Stomach (tissue), 9 donors: ENCODE measurements around the gene ORC5. TPM values are rescaled to one million over a fixed set of nuclear protein-coding genes. Genes with fewer than 3 reads are reported as not detected.

Experiments
- DNase-seq, 2 donors: peaks; one replicate each; pipeline versions ENCODE4 v3.0.0 to v3.0.0-alpha.2; 2013 to 2019
- H3K27ac ChIP-seq, 5 donors: fragments of 200-600 bp in 4 of 5; sonication (generic) in 4 of 5; one replicate each; pipeline ENCODE4 v1.5.1; 2013 to 2019; ENCODE audit warnings: mild to moderate bottlenecking in 1 of 5, moderate library complexity in 1 of 5
- H3K27me3 ChIP-seq, 3 donors: fragments of 200-600 bp; sonication (generic); one replicate each; pipeline ENCODE4 v1.5.1; 2017 to 2019; ENCODE audit warnings: mixed run types in 1 of 3
- H3K36me3 ChIP-seq, 4 donors: fragments of 200-600 bp; sonication (generic); 1 replicate in 3 of 4; 2 replicates in 1 of 4; pipeline ENCODE4 v1.5.1; 2016 to 2019
- H3K4me1 ChIP-seq, 4 donors: fragments of 200-600 bp; sonication (generic); one replicate each; pipeline ENCODE4 v1.5.1; 2016 to 2019
- H3K4me3 ChIP-seq, 4 donors: fragments of 200-600 bp; sonication (generic) in 3 of 4; one replicate each; pipeline ENCODE4 v1.5.1; 2016 to 2019; ENCODE audit warnings: mild to moderate bottlenecking in 1 of 4
- H3K9me3 ChIP-seq, 4 donors: fragments of 200-600 bp; sonication (generic); one replicate each; pipeline ENCODE4 v1.5.1; 2016 to 2019
- EP300 ChIP-seq: sonication (generic); formaldehyde crosslinking; IDR thresholded peaks from one replicate; pipeline ENCODE4 v1.6.1; 2017; ENCODE audit warnings: antibody characterized with exemption
- POLR2A ChIP-seq, 4 donors: fragments of 450-650 bp; IDR thresholded peaks; one replicate each; pipeline ENCODE4 v1.6.1; 2016; ENCODE audit warnings: antibody characterized with exemption in 4 of 4, control low read depth in 2 of 4, mild to moderate bottlenecking in 1 of 4, moderate library complexity in 1 of 4
- POLR2AphosphoS5 ChIP-seq, 3 donors: sonication (generic); formaldehyde crosslinking; IDR thresholded peaks; one replicate each; pipeline ENCODE4 v1.6.1; 2016; ENCODE audit warnings: antibody characterized with exemption in 3 of 3
- WGBS, 5 donors: extraction: QIAGEN DNeasy Blood & Tissue Kit in 3 of 5; methylation state at CpG; one replicate each; pipeline versions ENCODE4 v1.1.5 to v1.1.7; 2013 to 2018; 5-methylcytosine and 5-hydroxymethylcytosine counted together
- intact Hi-C: fragments of 100-400 bp; cut with DNase I; formaldehyde crosslinking; loops from one replicate; pipeline ENCODE4 v1.15.1; 2023; ENCODE audit warnings: low total_unique reads
- polyA plus RNA-seq, 3 donors: library from polyadenylated mRNA; stranded (reverse); fragments of 200-250 nt; gene quantifications; one replicate each; pipeline ENCODE4 v1.2.3, GENCODE V29; 2013
- total RNA-seq, 5 donors: library from RNA; depleted of rRNA; stranded (reverse); fragments of >200 nt; gene quantifications; one replicate each; pipeline versions ENCODE4 v1.1.0 to v1.2.3, GENCODE V29; 2014 to 2016
- TF ChIP-seq, protein P1 (sequence below), 7 experiments: fragments of 450-650 bp in 4 of 7; fragments of 200-600 bp in 3 of 7; sonication (generic) in 3 of 7; IDR thresholded peaks; one replicate each; pipeline ENCODE4 v1.5.1; 2016 to 2019; ENCODE audit warnings: antibody characterized with exemption in 7 of 7, control low read depth in 2 of 7, mild to moderate bottlenecking in 1 of 7
- donor health status: healthy with polysubstance abuse.
- donor health status: Bipolar disorder and iron deficiency.
- donor health status: healthy.

Gene ORC5
- total and polyA plus RNA-seq, 8 donors, result 2.3 to 29.9 (median 11.2) TPM

DNA sequence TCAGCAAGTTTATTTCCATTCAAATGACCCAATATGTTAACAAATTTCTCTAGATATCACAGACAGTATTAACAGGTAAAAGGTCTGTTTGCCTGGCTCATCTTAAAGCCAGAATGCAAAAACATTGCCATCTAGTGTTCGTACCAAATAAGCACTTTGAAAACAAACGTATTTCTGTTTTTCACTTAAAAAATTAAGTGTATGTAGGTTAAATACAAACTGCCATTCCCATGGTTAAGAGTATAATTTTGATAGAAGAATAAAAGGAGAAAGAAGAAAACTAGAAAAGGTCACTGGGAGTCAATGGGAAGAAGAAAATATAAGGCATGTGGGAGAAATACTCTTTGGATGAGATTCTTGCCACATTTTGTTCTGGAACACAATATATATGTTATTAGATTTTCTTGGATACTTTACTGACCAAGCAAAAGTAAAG is 51.0 kb downstream of the ORC5 start:
- no peaks in the 10 kb centered on the region for H3K4me1 ChIP-seq
- TF ChIP-seq, protein P1, sequence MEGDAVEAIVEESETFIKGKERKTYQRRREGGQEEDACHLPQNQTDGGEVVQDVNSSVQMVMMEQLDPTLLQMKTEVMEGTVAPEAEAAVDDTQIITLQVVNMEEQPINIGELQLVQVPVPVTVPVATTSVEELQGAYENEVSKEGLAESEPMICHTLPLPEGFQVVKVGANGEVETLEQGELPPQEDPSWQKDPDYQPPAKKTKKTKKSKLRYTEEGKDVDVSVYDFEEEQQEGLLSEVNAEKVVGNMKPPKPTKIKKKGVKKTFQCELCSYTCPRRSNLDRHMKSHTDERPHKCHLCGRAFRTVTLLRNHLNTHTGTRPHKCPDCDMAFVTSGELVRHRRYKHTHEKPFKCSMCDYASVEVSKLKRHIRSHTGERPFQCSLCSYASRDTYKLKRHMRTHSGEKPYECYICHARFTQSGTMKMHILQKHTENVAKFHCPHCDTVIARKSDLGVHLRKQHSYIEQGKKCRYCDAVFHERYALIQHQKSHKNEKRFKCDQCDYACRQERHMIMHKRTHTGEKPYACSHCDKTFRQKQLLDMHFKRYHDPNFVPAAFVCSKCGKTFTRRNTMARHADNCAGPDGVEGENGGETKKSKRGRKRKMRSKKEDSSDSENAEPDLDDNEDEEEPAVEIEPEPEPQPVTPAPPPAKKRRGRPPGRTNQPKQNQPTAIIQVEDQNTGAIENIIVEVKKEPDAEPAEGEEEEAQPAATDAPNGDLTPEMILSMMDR (IDR thresholded peaks at IDR 0.05), result peak in 4 of 7 experiments; percentile 25 to 36 (median 32)
- no peak for TF ChIP-seq POLR2AphosphoS5 (IDR thresholded peaks at IDR 0.05)
- H3K4me3 ChIP-seq, result no peak overlapping the region
- H3K27ac ChIP-seq, result no peak overlapping the region
- no peaks in the 10 kb centered on the region for H3K9me3 ChIP-seq
- no peaks in the 10 kb centered on the region for H3K27me3 ChIP-seq
- WGBS, 5 donors, result 31 to 38% (median 33%) methylated on average over 2 of the region's 2 CpGs
- peak in 1 of 2 donors; percentile 32 for DNase-seq
- intact Hi-C loops, result loop anchor here (10.0 kb wide), 1 partner anchor 582 kb away; no protein-coding TSS in a partner anchor
- H3K36me3 ChIP-seq, result peaks cover 0 to 23% (median 13%) of the 10 kb centered on the region in 4 donors

DNA sequence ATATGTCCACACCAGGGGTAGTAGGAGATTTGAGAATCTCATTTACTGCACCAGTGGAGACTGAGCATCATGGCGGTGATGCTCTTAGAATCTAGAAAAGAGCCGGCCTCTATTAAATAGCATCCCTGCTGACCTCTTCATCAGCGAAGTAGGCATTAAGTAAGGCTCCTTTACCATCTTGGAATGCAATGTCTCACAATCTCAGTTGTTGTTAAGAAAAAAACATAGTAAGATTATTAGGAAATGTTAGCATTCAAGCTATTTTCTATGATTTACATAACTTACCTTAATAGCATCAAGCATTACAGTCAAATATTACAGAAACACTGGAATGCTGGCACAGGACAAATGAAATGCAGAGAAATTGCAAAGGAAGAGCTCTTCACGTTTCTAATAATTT is 54.5 kb downstream of the ORC5 start:
- no peak for TF ChIP-seq POLR2A (IDR thresholded peaks at IDR 0.05)
- no peak for TF ChIP-seq POLR2AphosphoS5 (IDR thresholded peaks at IDR 0.05)
- TF ChIP-seq EP300, result no peak
- TF ChIP-seq, protein P1 (IDR thresholded peaks at IDR 0.05), result no peak
- H3K27ac ChIP-seq, result no peak overlapping the region
- H3K9me3 ChIP-seq, result no peaks in the 10 kb centered on the region
- H3K4me3 ChIP-seq, result no peak overlapping the region
- no peaks in the 10 kb centered on the region for H3K27me3 ChIP-seq
- intact Hi-C loops, result loop anchor here (10.0 kb wide), 1 partner anchor 578 kb away; no protein-coding TSS in a partner anchor
- H3K36me3 ChIP-seq, result peaks cover 0 to 15% (median 14%) of the 10 kb centered on the region in 4 donors
- WGBS, 5 donors, result 66 to 82% (median 71%) methylated on average over 4 of the region's 4 CpGs
- no peak for DNase-seq
- H3K4me1 ChIP-seq, result no peaks in the 10 kb centered on the region

DNA sequence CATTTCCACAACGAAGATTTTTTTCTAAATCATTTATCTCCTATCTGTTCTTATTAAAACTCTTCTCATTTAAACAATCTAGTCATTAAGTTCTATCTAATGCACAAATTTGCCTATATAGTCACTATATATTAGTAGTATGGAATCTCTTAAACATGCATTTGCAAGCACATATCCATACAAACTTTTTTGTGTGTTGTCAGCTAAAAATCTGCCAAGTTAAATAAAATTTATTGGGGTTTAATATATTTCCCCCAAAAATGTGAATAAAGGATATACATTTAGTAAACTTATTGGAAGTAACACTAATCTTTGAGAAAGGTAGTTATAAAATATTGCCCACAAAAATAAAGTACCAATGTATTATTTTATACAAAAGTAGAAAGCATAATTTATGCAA is 55.3 kb downstream of the ORC5 start:
- no peaks in the 10 kb centered on the region for H3K4me1 ChIP-seq
- H3K36me3 ChIP-seq, result peaks cover 0 to 14% (median 12%) of the 10 kb centered on the region in 4 donors
- DNase-seq, result no peak
- intact Hi-C loops, result loop anchor here (10.0 kb wide), 1 partner anchor 578 kb away; no protein-coding TSS in a partner anchor
- H3K9me3 ChIP-seq, result no peaks in the 10 kb centered on the region
- no peaks in the 10 kb centered on the region for H3K27me3 ChIP-seq
- H3K27ac ChIP-seq, result no peak overlapping the region
- no peak for TF ChIP-seq POLR2A (IDR thresholded peaks at IDR 0.05)
- TF ChIP-seq POLR2AphosphoS5 (IDR thresholded peaks at IDR 0.05), result no peak
- TF ChIP-seq, protein P1 (IDR thresholded peaks at IDR 0.05), result no peak
- no peak for TF ChIP-seq EP300
- 86 to 97% (median 92%) methylated on average over 1 of the region's 1 CpG for WGBS, 5 donors
- H3K4me3 ChIP-seq, result no peak overlapping the region

DNA sequence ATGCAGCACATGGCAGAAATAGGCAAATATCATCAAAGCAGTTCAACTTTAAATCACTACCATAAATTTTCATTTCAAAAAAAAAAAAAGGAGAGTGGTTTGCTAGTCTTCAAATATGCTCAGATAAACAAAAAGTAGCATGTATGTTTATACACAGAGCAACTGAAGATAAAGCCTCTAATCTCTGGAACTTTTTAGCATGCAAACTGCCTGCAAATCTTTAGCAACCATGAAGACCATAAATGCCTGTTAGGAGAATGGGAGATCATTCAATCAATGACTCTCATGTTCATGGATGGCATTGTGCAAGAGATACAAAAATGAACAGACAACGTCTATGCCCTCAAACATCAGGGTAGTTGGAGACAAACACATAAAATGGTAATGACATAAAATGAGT is 57.3 kb downstream of the ORC5 start:
- no peaks in the 10 kb centered on the region for H3K4me1 ChIP-seq
- no peaks in the 10 kb centered on the region for H3K9me3 ChIP-seq
- H3K36me3 ChIP-seq, result peaks cover 0 to 19% (median 12%) of the 10 kb centered on the region in 4 donors
- TF ChIP-seq EP300 (no peak), POLR2A (IDR thresholded peaks at IDR 0.05) (no peak), POLR2AphosphoS5 (IDR thresholded peaks at IDR 0.05) (no peak)
- TF ChIP-seq, protein P1 (IDR thresholded peaks at IDR 0.05), result no peak
- H3K4me3 ChIP-seq, result no peak overlapping the region
- intact Hi-C loops, result loop anchor here (10.0 kb wide), 1 partner anchor 576 kb away; no protein-coding TSS in a partner anchor
- H3K27me3 ChIP-seq, result no peaks in the 10 kb centered on the region
- DNase-seq, result no peak
- H3K27ac ChIP-seq, result no peak overlapping the region
- 68 to 88% (median 74%) methylated on average over 1 of the region's 1 CpG for WGBS, 5 donors
